ENCODE results near the gene RBMS3. TPM values are rescaled to one million over a fixed set of nuclear protein-coding genes. Genes with fewer than 3 reads are reported as not detected.
"Not testable (repeated sequence)": the region's sequence is repeated elsewhere in the genome, so short reads cannot be mapped to it uniquely, and the experiment has no call there.

RBMS3 gene
- total RNA-seq, 1 donor, result 2.1 TPM

DNA sequence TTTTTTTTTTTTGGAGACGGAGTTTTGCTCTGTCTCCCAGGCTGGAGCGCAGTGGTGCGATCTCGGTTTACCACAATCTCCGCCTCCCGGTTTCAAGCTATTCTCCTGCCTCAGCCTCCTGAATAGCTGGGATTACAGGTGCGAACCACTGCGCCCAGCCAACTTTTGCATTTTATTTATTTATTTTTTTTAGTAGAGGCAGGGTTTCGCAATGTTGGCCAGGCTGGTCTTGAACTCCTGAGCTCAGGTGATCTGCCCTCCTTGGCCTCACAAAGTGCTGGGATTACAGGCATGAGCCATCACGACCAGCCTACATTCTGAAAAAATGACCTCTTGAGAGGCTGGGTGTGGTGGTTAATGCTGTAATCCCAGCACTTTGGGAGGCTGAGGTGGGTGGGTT, 243.6 kb downstream of the RBMS3 start:
- H3K27me3 ChIP-seq (ENCODE audit: insufficient read depth, low read length); H3K4me3 ChIP-seq (ENCODE audit: low read length); H3K4me1 ChIP-seq (ENCODE audit: insufficient read depth, low read length); H3K9me3 ChIP-seq (ENCODE audit: low read depth, low read length): not testable (repeated sequence)

DNA sequence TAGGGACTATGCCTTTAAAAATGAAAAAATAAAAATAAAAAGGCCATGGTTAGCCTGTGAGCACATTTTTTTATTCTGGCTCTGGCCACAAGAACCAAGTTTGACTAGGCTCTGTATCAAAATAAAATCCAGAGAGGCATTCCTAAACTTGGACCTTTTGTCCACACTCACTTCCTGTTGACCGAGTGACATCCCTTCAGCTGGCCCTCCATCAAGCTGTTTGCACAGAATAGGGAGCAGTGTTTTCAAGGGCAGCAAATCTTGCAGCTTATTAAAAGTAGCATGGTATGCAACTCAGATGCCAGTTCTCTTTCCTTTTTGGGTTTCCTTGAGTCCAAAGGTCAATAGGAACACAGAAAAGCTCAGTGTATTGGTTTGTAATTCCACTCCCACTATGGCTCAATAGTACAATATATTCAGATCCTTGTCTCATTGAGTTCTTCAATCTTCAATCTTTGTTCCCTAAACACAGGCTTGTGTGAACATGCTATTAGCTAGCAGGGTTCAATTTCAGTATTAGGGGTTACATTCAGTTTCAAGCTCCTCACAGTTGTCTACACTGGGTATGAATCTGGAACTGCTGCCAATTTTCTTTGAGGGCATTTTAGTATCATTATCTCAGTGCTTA, 244.5 kb downstream of the RBMS3 start:
- H3K27me3 ChIP-seq (ENCODE audit: insufficient read depth, low read length), result no peaks in the 10 kb centered on the region
- no peak overlapping the region for H3K4me3 ChIP-seq (ENCODE audit: low read length)
- H3K4me1 ChIP-seq (ENCODE audit: insufficient read depth, low read length), result no peaks in the 10 kb centered on the region
- H3K9me3 ChIP-seq (ENCODE audit: low read depth, low read length), result no peaks in the 10 kb centered on the region

DNA sequence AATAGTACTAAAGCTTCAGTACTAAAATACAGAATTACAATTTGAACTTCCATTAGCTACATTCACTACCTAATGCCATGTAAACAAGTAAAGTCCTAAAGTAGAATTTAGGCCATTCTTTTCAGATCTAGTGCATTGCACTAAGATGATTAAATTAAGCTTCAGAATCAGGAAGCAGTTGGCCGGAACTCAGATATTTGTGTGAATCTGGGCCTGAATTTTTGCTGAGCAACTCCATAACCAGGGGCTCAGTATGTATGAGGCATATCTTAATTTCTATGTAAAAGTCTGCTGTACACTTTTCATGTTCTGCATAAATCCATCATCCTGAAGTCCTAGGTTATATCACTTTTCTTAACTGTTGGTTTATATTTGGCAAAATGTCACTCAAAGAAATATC, 246.4 kb downstream of the RBMS3 start:
- Histone ChIP-seq H3K4me1 (ENCODE audit: insufficient read depth, low read length) (no peaks in the 10 kb centered on the region), H3K27me3 (ENCODE audit: insufficient read depth, low read length) (no peaks in the 10 kb centered on the region)

DNA sequence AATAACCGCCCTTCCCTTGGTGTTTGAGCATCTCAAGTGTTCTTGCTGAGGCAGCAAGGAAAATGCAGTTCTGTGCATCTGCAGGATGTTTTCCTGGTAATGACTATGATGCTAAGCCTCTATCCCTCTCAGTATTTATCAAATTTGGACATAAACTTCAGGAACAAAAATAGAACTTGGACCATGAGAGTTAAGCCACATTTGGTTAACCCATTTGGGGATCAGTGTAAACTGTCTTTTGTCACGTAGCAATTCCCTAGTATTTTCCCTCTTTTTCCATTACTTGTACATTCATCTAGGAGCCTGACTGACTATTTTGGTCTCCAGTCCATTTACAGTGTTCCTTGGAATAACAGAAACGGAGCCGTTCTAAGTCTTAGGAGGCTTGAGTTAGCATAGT, 250.8 kb downstream of the RBMS3 start:
- no peaks in the 10 kb centered on the region for H3K27me3 ChIP-seq (ENCODE audit: insufficient read depth, low read length)
- no peaks in the 10 kb centered on the region for H3K4me1 ChIP-seq (ENCODE audit: insufficient read depth, low read length)
- no peaks in the 10 kb centered on the region for H3K9me3 ChIP-seq (ENCODE audit: low read depth, low read length)
- no peak overlapping the region for H3K4me3 ChIP-seq (ENCODE audit: low read length)

More for the DNA sequence above, 246.4 kb downstream of the RBMS3 start:
- H3K9me3 ChIP-seq (ENCODE audit: low read depth, low read length), result no peaks in the 10 kb centered on the region
- no peak overlapping the region for H3K4me3 ChIP-seq (ENCODE audit: low read length)

DNA sequence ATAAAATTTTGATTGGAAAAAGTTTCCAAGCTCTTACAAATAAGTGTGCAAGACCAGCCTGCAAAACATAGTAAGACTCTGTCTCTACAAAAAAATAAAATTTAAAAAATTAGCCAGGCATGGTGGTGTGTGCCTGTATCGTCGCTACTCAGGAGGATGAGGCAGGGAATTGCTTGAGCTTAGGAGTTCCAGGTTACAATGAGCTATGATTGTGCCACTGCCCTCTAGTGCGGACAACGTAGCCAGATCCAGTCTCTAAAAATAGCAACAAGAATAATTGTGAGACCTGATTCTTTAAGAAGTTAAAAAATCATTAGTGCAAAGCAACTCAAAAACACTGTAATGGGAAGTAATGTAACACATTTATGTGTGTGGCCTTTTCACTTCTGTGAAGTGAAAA, 251.6 kb downstream of the RBMS3 start:
- Histone ChIP-seq H3K27me3 (ENCODE audit: insufficient read depth, low read length) (no peaks in the 10 kb centered on the region), H3K4me1 (ENCODE audit: insufficient read depth, low read length) (no peaks in the 10 kb centered on the region), H3K4me3 (ENCODE audit: low read length) (no peak overlapping the region), H3K9me3 (ENCODE audit: low read depth, low read length) (no peaks in the 10 kb centered on the region)

DNA sequence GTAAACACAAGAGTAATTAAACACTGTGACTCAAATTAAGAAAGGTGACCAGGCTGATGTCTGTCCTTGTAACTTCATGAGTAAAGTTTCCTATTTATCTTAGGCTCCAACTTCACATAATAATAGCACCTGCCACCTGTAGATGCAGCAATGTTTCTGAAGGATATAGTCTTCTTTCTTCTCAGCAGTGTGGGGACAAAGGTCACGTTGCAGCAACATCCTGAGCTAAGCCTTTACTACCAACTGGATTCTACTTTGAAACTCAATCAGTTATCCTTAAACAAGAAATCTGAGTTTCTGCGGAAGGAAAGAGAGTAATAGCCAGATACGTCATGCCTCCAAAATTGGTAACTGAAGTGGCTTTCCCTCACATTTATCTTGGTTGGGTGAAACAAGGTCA, 253.1 kb downstream of the RBMS3 start:
- no peaks in the 10 kb centered on the region for H3K27me3 ChIP-seq (ENCODE audit: insufficient read depth, low read length)

DNA sequence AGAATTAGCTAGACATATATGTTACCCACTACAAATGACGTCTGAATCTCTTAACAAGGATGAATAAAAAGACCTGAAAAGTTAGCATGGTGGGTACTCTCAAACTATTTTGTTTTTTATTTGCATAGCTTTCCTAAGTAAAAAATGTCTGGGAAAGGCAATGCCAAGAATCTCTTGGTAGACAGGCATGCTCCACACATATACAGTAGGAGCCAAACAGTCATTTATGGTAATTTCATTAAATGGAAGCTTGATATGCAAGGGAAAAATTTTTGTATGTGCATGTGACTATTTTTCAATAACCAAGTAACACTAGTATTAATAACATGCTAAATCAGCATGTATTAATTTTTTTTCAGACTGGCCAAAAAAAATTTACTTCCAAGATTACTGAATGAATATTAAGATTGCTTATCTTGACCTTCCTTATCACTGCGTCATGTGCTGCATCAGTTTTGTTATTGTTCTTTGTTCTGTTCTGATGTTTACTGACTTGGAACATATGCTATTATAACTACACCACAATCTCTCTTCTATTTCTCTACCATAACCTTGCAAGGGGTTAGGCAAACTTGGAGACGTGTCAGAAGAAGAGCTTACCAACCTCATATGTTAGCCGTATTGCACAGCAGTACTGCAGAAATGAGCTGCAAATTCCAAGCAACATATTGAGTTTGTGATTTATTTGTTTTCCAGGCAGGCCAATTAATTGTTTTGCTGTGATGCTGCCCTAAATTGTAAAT, 255.3 kb downstream of the RBMS3 start:
- no peaks in the 10 kb centered on the region for H3K27me3 ChIP-seq (ENCODE audit: insufficient read depth, low read length)
- H3K4me1 ChIP-seq (ENCODE audit: insufficient read depth, low read length), result no peaks in the 10 kb centered on the region
- H3K9me3 ChIP-seq (ENCODE audit: low read depth, low read length), result no peaks in the 10 kb centered on the region
- H3K4me3 ChIP-seq (ENCODE audit: low read length), result no peak overlapping the region

More for the DNA sequence above, 253.1 kb downstream of the RBMS3 start:
- H3K4me3 ChIP-seq (ENCODE audit: low read length), result no peak overlapping the region
- H3K4me1 ChIP-seq (ENCODE audit: insufficient read depth, low read length), result no peaks in the 10 kb centered on the region
- no peaks in the 10 kb centered on the region for H3K9me3 ChIP-seq (ENCODE audit: low read depth, low read length)

DNA sequence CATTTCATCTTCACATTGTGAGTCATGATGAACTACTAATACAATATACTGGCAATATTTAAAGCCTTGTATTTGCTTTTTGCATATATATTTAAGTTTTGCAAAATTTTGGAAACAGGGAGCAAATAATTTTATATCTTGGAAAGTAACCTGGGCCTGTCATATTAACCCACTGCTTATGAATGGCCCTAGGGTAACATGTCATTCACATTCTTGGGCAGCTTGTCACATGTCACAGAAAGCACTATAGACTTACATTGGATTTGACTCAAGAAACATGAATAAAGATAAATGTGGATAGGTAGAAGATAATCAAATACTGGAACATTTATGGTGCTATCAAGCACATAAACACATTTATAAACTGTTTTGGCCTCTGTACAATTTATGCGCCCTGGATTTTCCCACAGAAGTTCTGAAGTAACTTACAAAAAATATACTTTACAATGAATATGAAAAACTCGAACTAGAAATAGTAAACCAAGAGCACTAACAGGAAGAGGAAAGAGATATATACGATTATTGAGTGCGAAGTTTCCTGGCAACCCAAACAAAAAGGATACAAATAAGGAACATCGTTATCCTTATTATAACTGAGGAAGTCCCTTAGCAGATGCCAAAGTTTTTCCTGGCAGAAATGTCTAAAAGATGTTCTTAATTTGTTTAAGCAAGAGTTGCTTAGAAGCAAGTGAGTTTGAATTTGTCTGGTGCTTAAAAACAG, 257.2 kb downstream of the RBMS3 start:
- Histone ChIP-seq H3K9me3 (ENCODE audit: low read depth, low read length) (no peaks in the 10 kb centered on the region), H3K4me3 (ENCODE audit: low read length) (no peak overlapping the region), H3K4me1 (ENCODE audit: insufficient read depth, low read length) (no peaks in the 10 kb centered on the region), H3K27me3 (ENCODE audit: insufficient read depth, low read length) (no peaks in the 10 kb centered on the region)

DNA sequence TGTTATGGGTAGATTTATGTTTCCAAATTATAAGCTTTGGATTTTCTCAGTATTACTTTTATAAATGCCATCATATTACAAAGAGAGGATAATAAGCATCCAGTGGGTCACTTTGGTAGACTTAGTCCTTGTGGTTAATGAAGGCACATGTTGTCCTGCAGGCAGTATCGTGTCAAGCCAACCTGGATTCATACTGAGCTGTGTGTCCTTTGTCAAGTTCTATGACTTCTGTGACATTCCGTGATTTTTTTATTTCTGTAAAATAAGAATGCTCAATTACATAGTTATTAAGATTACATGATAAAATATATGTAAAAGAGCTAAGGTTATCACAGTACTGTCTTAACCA, 257.7 kb downstream of the RBMS3 start:
- Histone ChIP-seq H3K4me3 (ENCODE audit: low read length) (no peak overlapping the region), H3K9me3 (ENCODE audit: low read depth, low read length) (no peaks in the 10 kb centered on the region), H3K27me3 (ENCODE audit: insufficient read depth, low read length) (no peaks in the 10 kb centered on the region), H3K4me1 (ENCODE audit: insufficient read depth, low read length) (no peaks in the 10 kb centered on the region)

DNA sequence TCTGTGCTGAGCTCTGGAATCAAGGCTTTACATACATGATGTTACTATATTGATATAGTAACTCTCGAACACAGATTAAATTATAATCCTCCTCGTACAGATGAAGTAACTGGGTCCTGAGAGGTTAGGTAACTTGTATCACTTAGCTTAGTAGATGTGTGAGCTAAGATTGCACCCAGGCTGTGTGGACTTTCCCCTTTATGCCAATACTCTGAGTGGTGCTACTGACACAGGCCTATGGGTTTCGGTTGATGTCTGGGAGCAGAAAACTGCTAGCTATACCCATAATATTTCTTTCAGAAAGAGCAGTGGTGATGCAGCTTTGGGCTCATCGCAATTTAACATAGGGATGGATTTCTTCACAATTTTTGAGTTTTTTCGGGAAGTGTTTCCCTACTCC, 259.7 kb downstream of the RBMS3 start:
- no peaks in the 10 kb centered on the region for H3K27me3 ChIP-seq (ENCODE audit: insufficient read depth, low read length)
- H3K4me1 ChIP-seq (ENCODE audit: insufficient read depth, low read length), result no peaks in the 10 kb centered on the region

DNA sequence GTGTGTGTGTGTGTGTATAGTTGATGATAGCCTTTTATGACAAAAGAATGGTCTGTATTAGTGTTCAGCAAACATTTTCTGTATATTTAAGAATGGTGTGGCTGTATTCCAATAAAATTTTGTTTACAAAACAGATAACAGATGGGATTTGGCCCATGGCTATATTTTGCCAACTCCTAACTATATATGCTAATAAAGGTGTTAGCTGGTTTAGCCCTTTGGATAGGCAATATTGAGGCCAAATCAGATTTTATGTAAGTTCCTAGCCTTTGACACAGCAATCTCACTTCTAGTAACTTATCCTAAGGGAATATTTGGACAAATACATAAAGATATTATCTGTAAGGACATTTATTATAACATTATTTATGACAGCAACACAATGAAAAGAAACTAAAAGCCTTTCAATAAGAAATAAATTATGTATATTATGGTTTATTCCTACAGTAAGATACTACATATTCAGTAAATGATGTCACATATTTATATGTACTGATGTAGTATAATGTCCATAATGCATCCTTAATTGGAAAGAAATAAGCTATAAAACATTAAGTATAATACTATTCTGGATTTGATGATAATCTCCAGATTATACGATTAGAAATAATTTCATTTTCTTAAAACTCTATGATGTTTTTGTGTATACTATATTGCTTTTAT, 264.0 kb downstream of the RBMS3 start:
- H3K9me3 ChIP-seq (ENCODE audit: low read depth, low read length), result no peaks in the 10 kb centered on the region
- H3K4me3 ChIP-seq (ENCODE audit: low read length), result no peak overlapping the region
- no peaks in the 10 kb centered on the region for H3K27me3 ChIP-seq (ENCODE audit: insufficient read depth, low read length)
- no peaks in the 10 kb centered on the region for H3K4me1 ChIP-seq (ENCODE audit: insufficient read depth, low read length)

More for the DNA sequence above, 259.7 kb downstream of the RBMS3 start:
- no peak overlapping the region for H3K4me3 ChIP-seq (ENCODE audit: low read length)
- H3K9me3 ChIP-seq (ENCODE audit: low read depth, low read length), result no peaks in the 10 kb centered on the region

DNA sequence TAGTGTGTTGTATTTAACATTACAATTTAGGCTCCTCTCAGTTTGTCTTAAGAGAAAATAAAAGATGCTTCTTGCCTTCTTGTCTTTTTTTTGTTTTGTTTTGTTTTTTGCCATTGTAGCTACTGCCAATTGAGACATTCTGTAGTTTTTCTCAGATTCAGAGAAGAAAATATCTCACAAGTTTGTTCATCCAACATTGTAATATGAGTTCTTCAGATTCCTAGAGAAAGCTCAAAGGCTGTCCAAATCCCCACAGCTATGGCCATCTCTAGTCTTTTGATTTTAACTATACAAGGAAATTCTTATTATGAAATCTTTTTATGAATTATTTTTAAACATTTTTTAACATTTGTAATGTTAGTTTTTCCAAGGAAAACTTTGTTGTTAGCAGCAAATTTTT, 264.7 kb downstream of the RBMS3 start:
- no peaks in the 10 kb centered on the region for H3K9me3 ChIP-seq (ENCODE audit: low read depth, low read length)
- H3K27me3 ChIP-seq (ENCODE audit: insufficient read depth, low read length), result no peaks in the 10 kb centered on the region
- no peaks in the 10 kb centered on the region for H3K4me1 ChIP-seq (ENCODE audit: insufficient read depth, low read length)

DNA sequence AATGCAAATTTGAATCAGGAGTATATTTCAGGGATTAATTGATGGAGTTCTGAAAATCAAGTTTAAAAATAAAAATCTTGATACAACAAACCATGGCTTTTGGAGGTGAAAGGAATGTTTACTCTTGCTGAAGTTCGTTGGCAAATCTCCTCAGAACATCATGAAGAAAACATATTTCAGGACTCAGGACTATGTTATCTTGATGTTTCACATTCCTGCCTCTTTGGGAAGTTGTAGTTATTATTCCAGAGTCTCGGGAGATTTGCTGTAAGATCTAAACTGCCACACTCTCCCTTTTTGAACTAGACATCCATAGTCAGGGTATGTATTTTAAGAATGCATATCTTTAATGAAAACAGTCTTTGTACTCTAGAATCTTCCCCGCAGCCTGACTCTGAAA, 271.2 kb downstream of the RBMS3 start:
- Histone ChIP-seq H3K9me3 (ENCODE audit: low read depth, low read length) (no peaks in the 10 kb centered on the region), H3K4me3 (ENCODE audit: low read length) (no peak overlapping the region), H3K4me1 (ENCODE audit: insufficient read depth, low read length) (no peaks in the 10 kb centered on the region), H3K27me3 (ENCODE audit: insufficient read depth, low read length) (no peaks in the 10 kb centered on the region)

More for the DNA sequence above, 264.7 kb downstream of the RBMS3 start:
- no peak overlapping the region for H3K4me3 ChIP-seq (ENCODE audit: low read length)

DNA sequence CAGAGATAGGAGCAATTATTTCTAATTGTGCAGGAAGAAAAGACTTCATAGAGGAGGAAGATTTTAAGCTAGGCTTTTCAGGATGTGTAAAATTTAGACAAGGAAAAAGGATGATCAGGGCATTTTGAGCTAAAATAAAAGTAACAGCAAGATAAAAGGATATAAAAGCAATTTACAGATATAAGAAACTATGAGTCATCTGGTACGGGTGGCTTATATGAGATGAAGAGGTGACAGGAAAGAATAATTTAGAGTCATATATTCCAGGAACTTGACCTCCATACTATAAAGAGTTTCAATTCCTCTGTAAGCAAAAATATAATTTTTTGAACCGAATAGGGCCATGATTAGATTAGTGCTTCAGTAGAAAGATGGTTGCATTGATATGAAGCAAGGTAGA, 273.7 kb downstream of the RBMS3 start:
- Histone ChIP-seq H3K4me3 (ENCODE audit: low read length) (no peak overlapping the region), H3K27me3 (ENCODE audit: insufficient read depth, low read length) (no peaks in the 10 kb centered on the region), H3K9me3 (ENCODE audit: low read depth, low read length) (no peaks in the 10 kb centered on the region), H3K4me1 (ENCODE audit: insufficient read depth, low read length) (no peaks in the 10 kb centered on the region)

DNA sequence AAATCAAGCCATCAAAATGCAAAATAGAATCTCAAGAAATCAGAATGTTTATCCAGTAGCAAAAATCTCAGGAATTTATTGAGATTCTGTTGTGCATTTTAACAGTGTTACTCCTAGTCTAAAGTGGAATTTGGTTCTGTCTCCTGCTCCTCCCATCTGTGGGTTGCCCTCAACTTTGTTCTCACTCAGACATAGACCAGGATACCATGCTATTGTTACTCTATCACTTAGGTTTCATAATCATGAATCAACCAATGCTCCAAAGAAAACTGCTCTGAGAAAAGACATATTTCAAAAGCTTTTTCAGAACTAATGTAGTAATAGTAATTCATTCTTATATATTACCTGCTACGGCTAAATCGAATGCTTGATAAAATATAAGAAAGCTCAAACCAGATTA, 274.7 kb downstream of the RBMS3 start:
- Histone ChIP-seq H3K27me3 (ENCODE audit: insufficient read depth, low read length) (no peaks in the 10 kb centered on the region), H3K4me3 (ENCODE audit: low read length) (no peak overlapping the region), H3K4me1 (ENCODE audit: insufficient read depth, low read length) (no peaks in the 10 kb centered on the region), H3K9me3 (ENCODE audit: low read depth, low read length) (no peaks in the 10 kb centered on the region)
